OCI-LY1 (cell line): Measurements from ENCODE around the gene STRA6.

Experiments
- H2AFZ ChIP-seq: fragments of 200-600 bp; sonication (generic), shearing (Covaris generic); 2 replicates; pipeline ENCODE4 v1.6.0; 2014; ENCODE audit warnings: antibody characterized with exemption, mild to moderate bottlenecking, low read length
- H3F3A ChIP-seq: fragments of 200-600 bp; sonication (generic), shearing (Covaris generic); 2 replicates; pipeline ENCODE4 v1.6.0; 2014; ENCODE audit warnings: mild to moderate bottlenecking, antibody characterized with exemption, low read length, moderate library complexity; ENCODE audit not compliant: insufficient read depth
- H3K27ac ChIP-seq: fragments of 200-600 bp; sonication (generic); 2 replicates; pipeline ENCODE4 v1.5.1; 2014; ENCODE audit warnings: low read length, mixed run types, mild to moderate bottlenecking, low read depth; ENCODE audit not compliant: poor library complexity, severe bottlenecking
- H3K27me3 ChIP-seq: fragments of 200-600 bp; sonication (generic); 2 replicates; pipeline ENCODE4 v1.6.0; 2014; ENCODE audit warnings: antibody characterized with exemption, mild to moderate bottlenecking, low read length, moderate library complexity; ENCODE audit not compliant: insufficient read depth
- H3K36me3 ChIP-seq: fragments of 200-600 bp; sonication (generic); 2 replicates; pipeline ENCODE4 v1.6.1; 2014; ENCODE audit warnings: mild to moderate bottlenecking, antibody characterized with exemption, low read length, moderate library complexity, mixed read lengths; ENCODE audit not compliant: insufficient read depth
- H3K4me1 ChIP-seq: fragments of 200-600 bp; sonication (generic); 2 replicates; pipeline ENCODE4 v1.5.1; 2014; ENCODE audit warnings: mild to moderate bottlenecking, low read length, moderate library complexity; ENCODE audit not compliant: insufficient read depth, severe bottlenecking
- H3K4me2 ChIP-seq: fragments of 200-600 bp; sonication (generic), shearing (Covaris generic); 2 replicates; pipeline ENCODE4 v1.6.1; 2014; ENCODE audit warnings: low read length
- H3K4me3 ChIP-seq: fragments of 200-600 bp; sonication (generic); 2 replicates; pipeline ENCODE4 v1.5.1; 2014; ENCODE audit warnings: low read length, low read depth, mild to moderate bottlenecking, mixed read lengths; ENCODE audit not compliant: poor library complexity, severe bottlenecking
- H3K79me2 ChIP-seq: fragments of 200-600 bp; shearing (Covaris generic); 2 replicates; pipeline ENCODE4 v1.6.1; 2016; ENCODE audit warnings: mixed run types, low read length, mixed read lengths; ENCODE audit not compliant: insufficient read depth
- H3K9ac ChIP-seq: fragments of 200-600 bp; sonication (generic), shearing (Covaris generic); 2 replicates; pipeline ENCODE4 v1.6.1; 2014; ENCODE audit warnings: mild to moderate bottlenecking, low read length, mixed read lengths
- H3K9me2 ChIP-seq: fragments of 200-600 bp; sonication (generic), shearing (Covaris generic); 2 replicates; pipeline ENCODE4 v1.6.1; 2014; ENCODE audit warnings: low read depth, mild to moderate bottlenecking, low read length, mixed read lengths
- H3K9me3 ChIP-seq: fragments of 200-600 bp; shearing (Covaris generic); 2 replicates; pipeline ENCODE4 v1.6.1; 2014; ENCODE audit warnings: low read length, mixed read lengths
- H4K20me1 ChIP-seq: fragments of 200-600 bp; sonication (generic), shearing (Covaris generic); 2 replicates; pipeline ENCODE4 v1.6.0; 2016; ENCODE audit warnings: mild to moderate bottlenecking, low read length; ENCODE audit not compliant: insufficient read depth
- CTCF ChIP-seq: fragments of 200-600 bp; sonication (generic), shearing (Covaris generic); IDR thresholded peaks from 2 replicates; pipeline ENCODE4 v1.5.1; 2017; ENCODE audit warnings: mild to moderate bottlenecking, antibody characterized with exemption, low read length, moderate library complexity, mixed read lengths
- EZH2 ChIP-seq: fragments of 200-600 bp; sonication (generic), shearing (Covaris generic); IDR thresholded peaks from 2 replicates; pipeline ENCODE4 v1.8.0; 2017; ENCODE audit warnings: borderline replicate concordance, mixed run types, mild to moderate bottlenecking, antibody characterized with exemption, low read length, moderate library complexity, mixed read lengths

STRA6 gene

GRCh38 chr15:74250266-74250665 lies 47.7 kb upstream of the STRA6 start:
- Histone ChIP-seq H3K9me3 (no peaks in the 10 kb centered on the region), H4K20me1 (no peaks in the 10 kb centered on the region), H2AFZ (no peak overlapping the region), H3K4me3 (no peak overlapping the region), H3K9me2 (no peaks in the 10 kb centered on the region), H3F3A (no peaks in the 10 kb centered on the region), H3K27me3 (no peaks in the 10 kb centered on the region), H3K79me2 (no peaks in the 10 kb centered on the region), H3K4me2 (no peak overlapping the region), H3K9ac (no peak overlapping the region), H3K4me1 (no peaks in the 10 kb centered on the region), H3K27ac (no peak overlapping the region), H3K36me3 (no peaks in the 10 kb centered on the region)
- TF ChIP-seq EZH2 (no peak), CTCF (no peak)

GRCh38 chr15:74245342-74245931 lies 42.9 kb upstream of the STRA6 start:
- Histone ChIP-seq H4K20me1 (no peaks in the 10 kb centered on the region), H3K4me1 (no peaks in the 10 kb centered on the region), H3K36me3 (no peaks in the 10 kb centered on the region), H3K9ac (no peak overlapping the region), H3K4me3 (no peak overlapping the region), H3K79me2 (no peaks in the 10 kb centered on the region), H3K9me2 (no peaks in the 10 kb centered on the region), H3F3A (no peaks in the 10 kb centered on the region), H3K9me3 (no peaks in the 10 kb centered on the region), H2AFZ (no peak overlapping the region), H3K27ac (no peak overlapping the region), H3K4me2 (no peak overlapping the region), H3K27me3 (no peaks in the 10 kb centered on the region)
- TF ChIP-seq EZH2: no peak
- no peak for TF ChIP-seq CTCF

GRCh38 chr15:74244822-74245341 lies 42.3 kb upstream of the STRA6 start:
- Histone ChIP-seq H3K27me3 (no peaks in the 10 kb centered on the region), H4K20me1 (no peaks in the 10 kb centered on the region), H3K36me3 (no peaks in the 10 kb centered on the region), H3K4me2 (no peak overlapping the region), H3K79me2 (no peaks in the 10 kb centered on the region), H3K4me1 (no peaks in the 10 kb centered on the region), H3K27ac (no peak overlapping the region), H2AFZ (no peak overlapping the region), H3K9me3 (no peaks in the 10 kb centered on the region), H3F3A (no peaks in the 10 kb centered on the region), H3K9me2 (no peaks in the 10 kb centered on the region), H3K4me3 (no peak overlapping the region), H3K9ac (no peak overlapping the region)
- TF ChIP-seq EZH2 (no peak), CTCF (no peak)
